ENCODE results near the gene SPDYE6. TPM values are rescaled to one million over a fixed set of nuclear protein-coding genes. Genes with fewer than 3 reads are reported as not detected.

SPDYE6 gene
- total and polyA plus RNA-seq, 4 donors = 2.4 TPM; not detected in 3

DNA sequence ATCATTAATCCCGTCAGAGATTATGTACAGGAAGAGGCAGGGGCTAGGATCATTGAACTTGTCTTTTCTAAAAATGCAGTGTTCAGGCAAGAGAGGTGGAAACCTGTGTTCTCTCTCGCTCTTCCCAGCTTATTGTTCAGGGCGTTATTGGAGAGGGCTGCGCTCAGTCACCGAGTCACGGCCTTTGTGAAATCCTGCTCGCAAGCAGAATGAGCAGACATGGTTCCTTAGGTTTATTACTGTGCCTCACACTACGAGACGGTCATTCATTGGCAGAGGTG, 39.3 kb upstream of the SPDYE6 start:
- no peak for TF ChIP-seq NR2F2 (IDR thresholded peaks at IDR 0.05)
- H3K9me3 ChIP-seq (ENCODE audit: control insufficient read depth in 4 of 4, low read length in 3 of 4) = no peaks in the 10 kb centered on the region
- 10% methylated on average over 9 of the region's 9 CpGs for WGBS
- H3K4me1 ChIP-seq (ENCODE audit: control insufficient read depth in 4 of 4, insufficient read depth in 4 of 4, low read length in 3 of 4) = peaks cover 0 to 19% (median 16%) of the 10 kb centered on the region in 4 donors
- no peaks in the 10 kb centered on the region for H3K27me3 ChIP-seq (ENCODE audit: control insufficient read depth in 4 of 4, insufficient read depth in 4 of 4, low read length in 3 of 4)
- H3K4me3 ChIP-seq (ENCODE audit: low read depth in 1 of 3, low read length in 3 of 3) = peak overlapping the region; percentile 45 to 96 (median 89)
- peaks cover 5 to 17% (median 9%) of the 10 kb centered on the region in 4 donors for H3K36me3 ChIP-seq (ENCODE audit: control insufficient read depth in 4 of 4, insufficient read depth in 3 of 4, low read depth in 1 of 4, low read length in 3 of 4)
- H3K9ac ChIP-seq (ENCODE audit: low read depth in 1 of 2, low read length in 2 of 2) = peak overlapping the region; percentile 1 to 52
- no peak for DNase-seq (ENCODE audit: low spot score)
- peak overlapping the region; percentile 64 to 71 for H3K27ac ChIP-seq (ENCODE audit: low read depth in 1 of 2, low read length in 2 of 2)

DNA sequence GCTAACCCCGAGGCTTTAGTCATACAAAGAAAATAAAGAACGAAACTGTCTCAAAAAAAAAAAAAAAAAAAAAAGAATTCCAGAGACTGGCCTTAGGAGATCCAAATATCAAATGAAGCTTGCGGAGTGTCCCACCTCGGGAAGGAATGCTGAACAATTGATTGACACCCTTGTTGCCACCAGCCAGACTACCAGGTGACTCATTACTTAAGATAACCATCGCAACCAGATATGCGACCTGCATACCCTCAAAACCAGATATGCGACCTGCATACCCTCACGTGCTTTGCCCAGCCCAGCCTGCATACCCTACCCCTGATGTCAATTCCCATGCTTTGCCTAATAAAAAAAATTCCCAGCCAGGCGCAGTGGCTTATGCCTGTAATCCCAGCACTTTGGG, 37.2 kb upstream of the SPDYE6 start:
- Histone ChIP-seq H3K9ac (ENCODE audit: low read depth in 1 of 2, low read length in 2 of 2) (no peak overlapping the region), H3K27me3 (ENCODE audit: control insufficient read depth in 4 of 4, insufficient read depth in 4 of 4, low read length in 3 of 4) (no peaks in the 10 kb centered on the region), H3K36me3 (ENCODE audit: control insufficient read depth in 4 of 4, insufficient read depth in 3 of 4, low read depth in 1 of 4, low read length in 3 of 4) (peaks cover 0 to 7% (median 3%) of the 10 kb centered on the region in 4 donors), H3K27ac (ENCODE audit: low read depth in 1 of 2, low read length in 2 of 2) (no peak overlapping the region), H3K9me3 (ENCODE audit: control insufficient read depth in 4 of 4, low read length in 3 of 4) (no peaks in the 10 kb centered on the region), H3K4me1 (ENCODE audit: control insufficient read depth in 4 of 4, insufficient read depth in 4 of 4, low read length in 3 of 4) (peaks cover 0 to 19% (median 16%) of the 10 kb centered on the region in 4 donors), H3K4me3 (ENCODE audit: low read depth in 1 of 3, low read length in 3 of 3) (no peak overlapping the region)
- WGBS = 90% methylated on average over 9 of the region's 9 CpGs
- TF ChIP-seq RAD21 (IDR thresholded peaks at IDR 0.05) (no peak), FOXA1 (IDR thresholded peaks at IDR 0.05) (no peak), NR2F2 (IDR thresholded peaks at IDR 0.05) (no peak), RXRA (IDR thresholded peaks at IDR 0.05) (no peak), YY1 (IDR thresholded peaks at IDR 0.05) (no peak), SP1 (IDR thresholded peaks at IDR 0.05) (no peak), HNF4G (IDR thresholded peaks at IDR 0.05) (no peak), JUND (IDR thresholded peaks at IDR 0.05) (no peak)
- TF ChIP-seq, protein P1, sequence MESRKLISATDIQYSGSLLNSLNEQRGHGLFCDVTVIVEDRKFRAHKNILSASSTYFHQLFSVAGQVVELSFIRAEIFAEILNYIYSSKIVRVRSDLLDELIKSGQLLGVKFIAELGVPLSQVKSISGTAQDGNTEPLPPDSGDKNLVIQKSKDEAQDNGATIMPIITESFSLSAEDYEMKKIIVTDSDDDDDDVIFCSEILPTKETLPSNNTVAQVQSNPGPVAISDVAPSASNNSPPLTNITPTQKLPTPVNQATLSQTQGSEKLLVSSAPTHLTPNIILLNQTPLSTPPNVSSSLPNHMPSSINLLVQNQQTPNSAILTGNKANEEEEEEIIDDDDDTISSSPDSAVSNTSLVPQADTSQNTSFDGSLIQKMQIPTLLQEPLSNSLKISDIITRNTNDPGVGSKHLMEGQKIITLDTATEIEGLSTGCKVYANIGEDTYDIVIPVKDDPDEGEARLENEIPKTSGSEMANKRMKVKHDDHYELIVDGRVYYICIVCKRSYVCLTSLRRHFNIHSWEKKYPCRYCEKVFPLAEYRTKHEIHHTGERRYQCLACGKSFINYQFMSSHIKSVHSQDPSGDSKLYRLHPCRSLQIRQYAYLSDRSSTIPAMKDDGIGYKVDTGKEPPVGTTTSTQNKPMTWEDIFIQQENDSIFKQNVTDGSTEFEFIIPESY (IDR thresholded peaks at IDR 0.05) = no peak
- TF ChIP-seq, protein P2, sequence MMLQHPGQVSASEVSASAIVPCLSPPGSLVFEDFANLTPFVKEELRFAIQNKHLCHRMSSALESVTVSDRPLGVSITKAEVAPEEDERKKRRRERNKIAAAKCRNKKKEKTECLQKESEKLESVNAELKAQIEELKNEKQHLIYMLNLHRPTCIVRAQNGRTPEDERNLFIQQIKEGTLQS (IDR thresholded peaks at IDR 0.05) = no peak
- TF ChIP-seq, protein P3, sequence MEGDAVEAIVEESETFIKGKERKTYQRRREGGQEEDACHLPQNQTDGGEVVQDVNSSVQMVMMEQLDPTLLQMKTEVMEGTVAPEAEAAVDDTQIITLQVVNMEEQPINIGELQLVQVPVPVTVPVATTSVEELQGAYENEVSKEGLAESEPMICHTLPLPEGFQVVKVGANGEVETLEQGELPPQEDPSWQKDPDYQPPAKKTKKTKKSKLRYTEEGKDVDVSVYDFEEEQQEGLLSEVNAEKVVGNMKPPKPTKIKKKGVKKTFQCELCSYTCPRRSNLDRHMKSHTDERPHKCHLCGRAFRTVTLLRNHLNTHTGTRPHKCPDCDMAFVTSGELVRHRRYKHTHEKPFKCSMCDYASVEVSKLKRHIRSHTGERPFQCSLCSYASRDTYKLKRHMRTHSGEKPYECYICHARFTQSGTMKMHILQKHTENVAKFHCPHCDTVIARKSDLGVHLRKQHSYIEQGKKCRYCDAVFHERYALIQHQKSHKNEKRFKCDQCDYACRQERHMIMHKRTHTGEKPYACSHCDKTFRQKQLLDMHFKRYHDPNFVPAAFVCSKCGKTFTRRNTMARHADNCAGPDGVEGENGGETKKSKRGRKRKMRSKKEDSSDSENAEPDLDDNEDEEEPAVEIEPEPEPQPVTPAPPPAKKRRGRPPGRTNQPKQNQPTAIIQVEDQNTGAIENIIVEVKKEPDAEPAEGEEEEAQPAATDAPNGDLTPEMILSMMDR (IDR thresholded peaks at IDR 0.05; ENCODE audit: low read depth, low read length, missing input control) = no peak
- no peak for DNase-seq (ENCODE audit: low spot score)

DNA sequence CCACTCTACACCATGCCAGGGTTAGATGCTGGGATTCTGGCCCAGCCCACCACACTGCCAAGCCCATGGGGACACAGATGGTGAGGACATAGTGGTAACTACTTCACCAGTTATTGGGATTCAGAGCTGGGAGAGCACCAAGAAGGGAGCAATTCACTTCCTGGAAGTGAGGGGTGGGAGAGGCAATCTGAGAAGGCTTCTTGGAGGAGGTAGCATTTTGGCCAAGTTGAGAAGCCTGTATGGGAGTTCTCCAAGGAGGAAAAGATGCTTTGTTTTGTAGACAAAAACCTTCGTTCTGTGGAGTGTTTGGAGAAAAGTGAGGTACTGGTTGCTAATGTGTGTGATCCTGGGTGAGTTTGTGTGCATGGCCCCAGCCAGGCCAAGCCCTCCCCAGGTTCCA, 36.1 kb upstream of the SPDYE6 start:
- H3K9me3 ChIP-seq (ENCODE audit: control insufficient read depth in 4 of 4, low read length in 3 of 4) = no peaks in the 10 kb centered on the region
- TF ChIP-seq, protein P1 (IDR thresholded peaks at IDR 0.05) = no peak
- TF ChIP-seq, protein P3 (IDR thresholded peaks at IDR 0.05; ENCODE audit: low read depth, low read length, missing input control) = no peak
- TF ChIP-seq RXRA (IDR thresholded peaks at IDR 0.05) (no peak), RAD21 (IDR thresholded peaks at IDR 0.05) (no peak), EGR1 (IDR thresholded peaks at IDR 0.05; ENCODE audit: low read depth in 2 of 2) (no peak), FOXA1 (IDR thresholded peaks at IDR 0.05) (no peak), SP1 (IDR thresholded peaks at IDR 0.05) (no peak), JUND (IDR thresholded peaks at IDR 0.05) (no peak), TAF1 (conservative IDR thresholded peaks at IDR 0.05) (no peak), HNF4G (IDR thresholded peaks at IDR 0.05) (no peak), YY1 (IDR thresholded peaks at IDR 0.05) (no peak), GABPA (IDR thresholded peaks at IDR 0.05 in 1 of 2, conservative IDR thresholded peaks at IDR 0.05 in 1 of 2) (no peak), NR2F2 (IDR thresholded peaks at IDR 0.05) (no peak), HNF4A (conservative IDR thresholded peaks at IDR 0.05) (no peak)
- TF ChIP-seq, protein P4, sequence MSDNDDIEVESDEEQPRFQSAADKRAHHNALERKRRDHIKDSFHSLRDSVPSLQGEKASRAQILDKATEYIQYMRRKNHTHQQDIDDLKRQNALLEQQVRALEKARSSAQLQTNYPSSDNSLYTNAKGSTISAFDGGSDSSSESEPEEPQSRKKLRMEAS (IDR thresholded peaks at IDR 0.05) = no peak
- TF ChIP-seq, protein P2 (IDR thresholded peaks at IDR 0.05) = no peak

More for the DNA sequence above, 36.1 kb upstream of the SPDYE6 start:
- Histone ChIP-seq H3K4me1 (ENCODE audit: control insufficient read depth in 4 of 4, insufficient read depth in 4 of 4, low read length in 3 of 4) (peaks cover 0 to 17% (median 14%) of the 10 kb centered on the region in 4 donors), H3K4me3 (ENCODE audit: low read depth in 1 of 3, low read length in 3 of 3) (no peak overlapping the region), H3K27me3 (ENCODE audit: control insufficient read depth in 4 of 4, insufficient read depth in 4 of 4, low read length in 3 of 4) (no peaks in the 10 kb centered on the region), H3K27ac (ENCODE audit: low read depth in 1 of 2, low read length in 2 of 2) (no peak overlapping the region), H3K36me3 (ENCODE audit: control insufficient read depth in 4 of 4, insufficient read depth in 3 of 4, low read depth in 1 of 4, low read length in 3 of 4) (peaks cover 0 to 7% (median 3%) of the 10 kb centered on the region in 4 donors), H3K9ac (ENCODE audit: low read depth in 1 of 2, low read length in 2 of 2) (no peak overlapping the region)
- DNase-seq (ENCODE audit: low spot score) = no peak
- 96% methylated on average over 1 of the region's 1 CpG for WGBS
